Common myeloid progenitor, CD34-positive (primary cell): ENCODE data around the gene PTPN2.

ENCODE experiments used
- CTCF ChIA-PET: fragments of 350-600 bp; sonication (Branson Sonifier 250); formaldehyde crosslinking; loops from one replicate; lab custom pipeline; 2021; ENCODE audit warnings: antibody characterized with exemption; lab: Charles Lee
- POLR2A ChIA-PET: fragments of 350-600 bp; sonication (Branson Sonifier 250); formaldehyde crosslinking; loops from one replicate; lab custom pipeline; 2021; ENCODE audit warnings: antibody characterized with exemption; lab: Charles Lee
- DNase-seq, 3 donors: peaks; one replicate each; pipeline versions ENCODE4 v3.0.0 to v3.0.0-alpha.2; 2013
- H3K27ac ChIP-seq, 2 experiments: 1 replicate in 1 of 2; 2 replicates in 1 of 2; pipeline ENCODE4 v1.7.0; 2013; ENCODE audit warnings: inconsistent platforms in 2 of 2, low read length in 2 of 2, mild to moderate bottlenecking in 2 of 2, low read depth in 1 of 2, moderate library complexity in 1 of 2; ENCODE audit not compliant: severe bottlenecking in 2 of 2, insufficient read depth in 1 of 2, poor library complexity in 1 of 2
- H3K27me3 ChIP-seq, 5 experiments: replicated peaks in 2 of 5; 1 replicate in 3 of 5; 2 replicates in 2 of 5; pipeline versions ENCODE4 v1.6.1 to v1.7.0; 2013; ENCODE audit warnings: low read length in 4 of 5, mild to moderate bottlenecking in 2 of 5, moderate library complexity in 2 of 5, inconsistent platforms in 1 of 5; ENCODE audit not compliant: insufficient read depth in 5 of 5, control insufficient read depth in 4 of 5
- H3K36me3 ChIP-seq, 4 experiments: 1 replicate in 2 of 4; 2 replicates in 2 of 4; pipeline versions ENCODE4 v1.6.1 to v1.7.0; 2013; ENCODE audit warnings: low read length in 3 of 4, control low read depth in 1 of 4, mild to moderate bottlenecking in 1 of 4; ENCODE audit not compliant: control insufficient read depth in 4 of 4, insufficient read depth in 4 of 4
- H3K4me1 ChIP-seq, 4 experiments: 1 replicate in 3 of 4; 2 replicates in 1 of 4; pipeline versions ENCODE4 v1.6.1 to v1.7.1; 2013; ENCODE audit warnings: low read length in 3 of 4, mild to moderate bottlenecking in 3 of 4, control low read depth in 1 of 4, inconsistent platforms in 1 of 4, moderate library complexity in 1 of 4; ENCODE audit not compliant: control insufficient read depth in 4 of 4, insufficient read depth in 4 of 4; ENCODE audit errors: control extremely low read depth in 1 of 4
- H3K4me3 ChIP-seq, 7 experiments: 1 replicate in 4 of 7; 2 replicates in 3 of 7; pipeline versions ENCODE4 v1.5.1 to v1.7.0; 2013; ENCODE audit warnings: mild to moderate bottlenecking in 7 of 7, low read length in 6 of 7, moderate library complexity in 6 of 7, inconsistent platforms in 2 of 7, low read depth in 2 of 7, control low read depth in 1 of 7; ENCODE audit not compliant: insufficient read depth in 4 of 7, control insufficient read depth in 1 of 7; ENCODE audit errors: extremely low read depth in 1 of 7
- H3K9me3 ChIP-seq, 5 experiments: 1 replicate in 4 of 5; 2 replicates in 1 of 5; pipeline versions ENCODE4 v1.6.1 to v1.7.1; 2013; ENCODE audit warnings: low read length in 4 of 5, mild to moderate bottlenecking in 2 of 5, inconsistent platforms in 1 of 5, low read depth in 1 of 5, moderate library complexity in 1 of 5; ENCODE audit not compliant: control insufficient read depth in 4 of 5, insufficient read depth in 2 of 5; ENCODE audit errors: control extremely low read depth in 1 of 5
- WGBS: methylation state at CpG from one replicate; pipeline ENCODE4 v1.1.5; 2013; ENCODE audit not compliant: insufficient coverage; 5-methylcytosine and 5-hydroxymethylcytosine counted together

PTPN2 gene

DNA sequence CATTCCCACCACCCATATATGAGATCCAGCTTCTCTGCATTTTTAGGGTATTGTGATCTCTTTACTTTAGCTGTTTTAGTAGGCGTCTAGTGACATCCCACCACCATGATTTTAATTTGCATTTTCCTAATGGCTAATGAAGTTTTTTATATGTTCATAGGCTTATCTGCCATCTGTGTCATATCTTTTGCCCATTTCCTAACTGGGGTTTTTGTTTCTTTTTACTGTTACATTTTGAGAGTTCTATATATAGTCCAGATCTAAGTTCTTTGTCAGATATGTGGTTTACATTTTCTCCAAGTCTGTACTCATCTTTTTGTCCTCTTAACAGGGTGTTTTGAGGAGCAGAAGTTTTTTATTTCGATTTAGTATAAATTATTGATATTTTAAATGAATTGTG is 39.6 kb downstream of the PTPN2 start:
- ChIA-PET POLR2A (no interaction called here), CTCF (interaction anchor here (0.6 to 1.4 kb wide), 2 partner anchors 42 to 944 kb away, joined by 4 to 5 read pairs; no protein-coding TSS in a partner anchor)
- Histone ChIP-seq H3K4me3 (no peak overlapping the region), H3K36me3 (peaks cover 3 to 6% (median 4%) of the 10 kb centered on the region in 4 experiments), H3K27ac (no peak overlapping the region), H3K4me1 (peaks cover 12 to 27% (median 16%) of the 10 kb centered on the region in 4 experiments), H3K27me3 (no peaks in the 10 kb centered on the region), H3K9me3 (no peaks in the 10 kb centered on the region)
- no CpG with 5 or more reads among the region's 2 CpGs for WGBS
- DNase-seq = no peak

DNA sequence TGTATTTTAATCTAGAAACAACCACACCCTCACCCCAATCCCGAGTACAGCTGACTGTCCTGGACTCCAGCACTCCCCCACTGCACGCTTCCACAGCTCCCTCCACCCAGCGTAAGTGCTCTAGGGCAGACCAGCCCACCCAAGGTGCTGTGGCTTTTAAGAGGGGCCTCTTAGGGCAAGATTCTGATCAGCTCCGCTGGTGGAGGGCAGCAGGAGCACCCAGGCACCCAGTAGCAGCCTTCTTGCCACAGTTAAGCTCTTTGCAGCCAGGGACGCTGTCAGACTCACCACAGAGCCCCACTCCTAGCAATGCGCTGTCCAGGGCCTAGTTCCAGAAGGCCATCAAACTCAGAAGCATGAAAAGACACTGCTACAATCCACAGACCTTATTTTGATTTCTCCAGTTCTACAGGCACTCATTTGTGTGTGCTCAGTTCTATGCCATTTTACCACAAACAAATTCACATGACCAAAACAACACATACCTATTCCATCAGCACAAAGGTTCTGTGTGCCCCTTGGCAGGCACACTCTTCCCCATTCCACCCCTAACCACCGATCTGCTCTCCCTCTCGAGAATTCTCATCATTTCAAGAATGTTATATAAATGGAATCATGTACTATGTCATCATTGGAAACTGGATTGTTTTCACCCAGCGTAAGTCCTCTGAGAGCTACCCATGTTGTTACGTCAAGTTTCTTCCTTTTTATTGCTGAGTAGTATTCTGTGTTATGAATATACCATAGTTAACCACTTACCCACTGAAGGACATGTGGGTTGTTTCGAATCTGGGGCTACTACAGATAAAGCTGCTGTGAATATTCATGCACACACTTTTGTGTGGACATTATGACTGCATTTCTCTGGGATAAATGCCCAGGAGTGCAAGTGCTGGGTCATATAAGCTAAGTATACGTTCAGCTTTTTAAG is 40.4 kb downstream of the PTPN2 start:
- H3K27ac ChIP-seq = no peak overlapping the region
- POLR2A ChIA-PET = interaction anchor here (1.2 kb wide), 1 partner anchor 95 kb away, joined by 3 read pairs; no protein-coding TSS in a partner anchor
- peaks cover 16 to 32% (median 21%) of the 10 kb centered on the region in 4 experiments for H3K4me1 ChIP-seq
- DNase-seq = no peak
- H3K9me3 ChIP-seq = no peaks in the 10 kb centered on the region
- no peak overlapping the region for H3K4me3 ChIP-seq
- no peaks in the 10 kb centered on the region for H3K27me3 ChIP-seq
- WGBS = 100% methylated on average over 6 of the region's 12 CpGs
- peaks cover 3 to 6% (median 4%) of the 10 kb centered on the region in 4 experiments for H3K36me3 ChIP-seq
- CTCF ChIA-PET = interaction anchor here (0.6 to 1.4 kb wide), 2 partner anchors 43 to 943 kb away, joined by 4 to 5 read pairs; no protein-coding TSS in a partner anchor

DNA sequence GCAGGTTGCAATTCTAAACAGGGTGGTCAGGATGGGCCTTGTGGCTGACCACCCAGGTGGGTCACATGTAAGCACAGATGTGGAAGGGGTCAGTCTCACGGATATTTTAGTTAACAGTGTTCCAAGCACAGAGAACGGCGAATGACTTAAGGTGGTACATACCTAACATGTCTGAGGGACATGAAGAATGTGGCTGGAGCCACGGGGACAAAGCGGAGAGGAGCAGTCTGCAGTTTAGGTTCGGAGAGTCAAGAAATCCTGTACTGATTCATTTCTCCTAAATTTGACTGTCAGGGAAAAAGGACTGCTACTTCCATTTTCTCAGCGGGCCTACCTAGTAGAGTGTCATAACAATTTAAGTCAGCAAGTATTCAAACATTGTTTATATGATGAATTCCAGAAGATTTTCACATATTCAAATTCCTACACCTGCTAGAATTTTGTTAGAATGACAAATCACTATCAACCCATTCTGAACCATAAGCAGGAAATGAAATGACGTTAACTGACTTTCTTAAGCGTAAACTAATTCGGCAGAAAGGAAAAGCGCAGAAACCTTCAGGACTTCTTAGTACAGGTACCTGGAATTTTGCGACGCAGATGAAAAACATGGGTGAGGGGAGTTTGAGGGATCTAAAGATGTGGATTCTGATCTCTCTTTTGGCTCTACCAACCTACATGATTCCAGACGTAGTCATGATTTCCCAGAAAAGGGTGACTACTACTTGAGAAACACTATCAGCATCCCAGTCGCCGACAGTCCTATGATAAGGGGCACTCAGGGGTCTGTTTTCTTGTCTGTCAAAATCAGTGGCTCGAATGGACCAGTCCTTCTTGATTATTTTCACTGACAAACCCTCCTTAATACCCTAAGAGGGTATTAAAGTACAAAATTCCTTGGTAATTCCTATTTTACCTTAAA is 41.3 kb downstream of the PTPN2 start:
- no peak overlapping the region for H3K27ac ChIP-seq
- CTCF ChIA-PET = no interaction called here
- no peak overlapping the region for H3K4me3 ChIP-seq
- H3K9me3 ChIP-seq = no peaks in the 10 kb centered on the region
- peaks cover 0 to 6% (median 4%) of the 10 kb centered on the region in 4 experiments for H3K36me3 ChIP-seq
- peaks cover 22 to 42% (median 30%) of the 10 kb centered on the region in 4 experiments for H3K4me1 ChIP-seq
- DNase-seq = no peak
- no peaks in the 10 kb centered on the region for H3K27me3 ChIP-seq
- POLR2A ChIA-PET = interaction anchor here (1.2 kb wide), 1 partner anchor 94 kb away, joined by 3 read pairs; no protein-coding TSS in a partner anchor
- WGBS = 92% methylated on average over 10 of the region's 17 CpGs

DNA sequence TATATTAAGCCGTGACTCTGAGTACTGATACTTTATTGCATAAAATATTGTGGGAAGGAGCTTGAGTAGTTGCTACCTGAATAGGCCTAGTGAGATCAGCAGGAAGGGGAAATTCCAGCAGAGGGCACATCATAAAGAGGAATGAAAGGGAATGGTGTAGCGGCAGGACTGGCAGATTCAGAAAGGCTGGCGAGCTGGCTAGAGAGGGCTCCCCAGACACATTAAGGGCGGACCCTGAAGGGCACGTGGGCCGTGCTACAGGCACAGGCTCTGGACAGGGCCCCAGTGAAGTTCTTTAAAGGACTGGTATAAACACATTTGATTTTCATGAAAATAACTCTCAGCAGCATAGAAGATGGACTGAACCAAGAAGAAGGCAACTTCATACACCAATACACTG is 43.0 kb downstream of the PTPN2 start:
- DNase-seq = no peak
- 100% methylated on average over 6 of the region's 6 CpGs for WGBS
- Histone ChIP-seq H3K9me3 (no peaks in the 10 kb centered on the region), H3K27ac (no peak overlapping the region), H3K27me3 (no peaks in the 10 kb centered on the region), H3K4me1 (peaks cover 22 to 47% (median 33%) of the 10 kb centered on the region in 4 experiments), H3K36me3 (peaks cover 0 to 7% (median 5%) of the 10 kb centered on the region in 4 experiments), H3K4me3 (no peak overlapping the region)
- POLR2A ChIA-PET = interaction anchor here (0.6 kb wide), 1 partner anchor 24 kb away, joined by 7 read pairs; no protein-coding TSS in a partner anchor
- CTCF ChIA-PET = interaction anchor here (1.1 to 1.5 kb wide), 2 partner anchors 15 to 45 kb away, joined by 3 read pairs; no protein-coding TSS in a partner anchor

DNA sequence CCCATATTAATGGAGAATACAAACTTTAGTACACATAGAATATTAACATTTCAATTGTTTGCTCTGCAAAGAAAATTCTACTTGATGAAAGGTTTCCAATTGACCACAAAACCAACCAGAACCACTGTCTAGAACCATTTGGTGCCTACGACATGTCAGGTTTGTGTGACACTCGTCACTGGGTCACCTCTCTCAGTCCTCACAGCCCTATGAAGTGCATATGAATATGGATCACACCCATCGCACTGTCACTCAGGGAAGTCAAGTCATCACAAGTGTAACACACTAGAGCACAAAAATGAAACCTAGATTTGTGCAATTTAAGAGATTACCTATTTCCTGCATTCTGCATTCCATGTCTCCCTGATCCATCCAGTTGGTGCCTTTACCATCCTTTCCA is 43.7 kb downstream of the PTPN2 start:
- DNase-seq = no peak
- Histone ChIP-seq H3K4me1 (peaks cover 22 to 47% (median 33%) of the 10 kb centered on the region in 4 experiments), H3K4me3 (no peak overlapping the region), H3K27me3 (no peaks in the 10 kb centered on the region), H3K27ac (no peak overlapping the region), H3K9me3 (no peaks in the 10 kb centered on the region), H3K36me3 (peaks cover 0 to 13% (median 6%) of the 10 kb centered on the region in 4 experiments)
- ChIA-PET POLR2A (no interaction called here), CTCF (interaction anchor here (0.6 to 1.5 kb wide), 3 partner anchors 15 to 46 kb away, joined by 3 read pairs; no protein-coding TSS in a partner anchor)
- WGBS = 100% methylated on average over 2 of the region's 3 CpGs

DNA sequence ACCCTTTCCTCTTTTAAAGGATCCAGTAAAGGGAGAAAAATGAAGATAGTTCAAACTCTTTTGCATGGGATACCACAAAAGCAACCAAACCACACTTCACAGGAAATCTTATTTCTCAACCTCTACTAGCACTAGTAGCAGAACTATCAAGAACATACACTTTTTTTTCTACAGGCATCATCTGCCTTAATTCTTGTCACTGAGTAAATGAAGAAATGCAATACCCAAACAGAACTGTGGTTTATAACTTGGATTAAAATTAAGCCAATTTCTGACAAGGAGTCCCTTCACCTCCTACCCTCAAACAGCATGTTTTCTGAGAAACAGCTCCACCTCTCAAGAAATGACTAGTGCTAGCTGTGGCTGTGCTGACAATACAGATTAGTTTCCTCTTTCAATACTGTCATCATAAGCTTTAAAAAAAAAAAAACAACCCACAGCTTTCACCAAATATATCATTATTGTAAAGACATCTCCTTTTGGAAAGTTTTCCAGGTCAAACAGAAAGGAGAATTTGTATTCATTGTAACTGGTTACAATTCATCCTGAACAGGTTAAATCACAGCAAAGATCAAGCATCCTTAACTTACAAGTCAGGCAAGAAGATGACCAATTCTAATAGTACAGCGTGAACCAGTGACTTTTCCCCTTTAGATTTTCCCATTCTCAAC is 44.4 kb downstream of the PTPN2 start:
- 93% methylated on average over 1 of the region's 1 CpG for WGBS
- H3K36me3 ChIP-seq = peaks cover 0 to 16% (median 7%) of the 10 kb centered on the region in 4 experiments
- CTCF ChIA-PET = interaction anchor here (0.6 kb wide), 1 partner anchor 21 kb away, joined by 3 read pairs; no protein-coding TSS in a partner anchor
- peaks cover 22 to 45% (median 33%) of the 10 kb centered on the region in 4 experiments for H3K4me1 ChIP-seq
- H3K27me3 ChIP-seq = no peaks in the 10 kb centered on the region
- DNase-seq = peak; percentile 34 to 82 (median 76)
- H3K9me3 ChIP-seq = no peaks in the 10 kb centered on the region
- POLR2A ChIA-PET = no interaction called here
- H3K27ac ChIP-seq = peak overlapping the region; percentile 44 to 71
- peak overlapping the region in 4 of 7 experiments; percentile 26 to 58 (median 42) for H3K4me3 ChIP-seq
